Bronchial epithelial cell (primary cell): ENCODE measurements around the gene LILRB5. TPM values are rescaled to one million over a fixed set of nuclear protein-coding genes. Genes with fewer than 3 reads are reported as not detected.
"Not testable (repeated sequence)": the region's sequence is repeated elsewhere in the genome, so short reads cannot be mapped to it uniquely, and the experiment has no call there.

ENCODE experiments used
- DNase-seq: peaks from one replicate; pipeline ENCODE4 v3.0.0-alpha.2; 2010; ENCODE audit warnings: low read depth
- FAIRE-seq: peaks from 2 replicates; lab custom pipeline; 2011; peaks lifted over from hg19 to GRCh38; lab: Jason Lieb, UNC
- H3K27me3 ChIP-seq: 2 replicates; pipeline ENCODE4 v1.5.1; 2011; ENCODE audit warnings: low read length; ENCODE audit not compliant: control insufficient read depth, insufficient read depth
- H3K36me3 ChIP-seq: 2 replicates; pipeline ENCODE4 v1.5.1; 2011; ENCODE audit warnings: low read length; ENCODE audit not compliant: control insufficient read depth, insufficient read depth
- H3K4me3 ChIP-seq: 2 replicates; pipeline ENCODE4 v1.5.1; 2011; ENCODE audit warnings: mild to moderate bottlenecking, low read depth, low read length, control low read depth
- CTCF ChIP-seq: IDR thresholded peaks from 2 replicates; pipeline ENCODE4 v1.5.1; 2011; ENCODE audit warnings: mild to moderate bottlenecking, moderate library complexity, low read length, control low read depth, inconsistent platforms; ENCODE audit not compliant: insufficient read depth, severe bottlenecking
- total RNA-seq: library from RNA; depleted of rRNA; stranded (reverse); fragments of >200 nt; gene quantifications from 2 replicates; pipeline ENCODE4 v1.2.1, GENCODE V29; 2014

LILRB5 gene
- total RNA-seq, 1 donor from 2014 or later: not detected

- TF ChIP-seq CTCF: no peak
- no peak for FAIRE-seq
- Histone ChIP-seq H3K27me3 (no peaks in the 10 kb centered on the region), H3K36me3 (no peaks in the 10 kb centered on the region), H3K4me3 (no peak overlapping the region)
- no peak for DNase-seq
Observed at GRCh38 chr19:54297759-54298305, 40.8 kb upstream of the LILRB5 start.

- no peak for TF ChIP-seq CTCF
- Histone ChIP-seq H3K27me3 (no peaks in the 10 kb centered on the region), H3K36me3 (no peaks in the 10 kb centered on the region), H3K4me3 (no peak overlapping the region)
- FAIRE-seq (no peak), DNase-seq (no peak)
Observed at GRCh38 chr19:54294539-54294938, 37.5 kb upstream of the LILRB5 start.

GRCh38 chr19:54289160-54289559, 32.1 kb upstream of the LILRB5 start:
- peak; percentile 98 for FAIRE-seq

GRCh38 chr19:54287456-54287855, 30.4 kb upstream of the LILRB5 start:
- FAIRE-seq: no peak
- H3K27me3 ChIP-seq: no peaks in the 10 kb centered on the region

More at GRCh38 chr19:54289160-54289559, 32.1 kb upstream of the LILRB5 start:
- H3K4me3 ChIP-seq, H3K27me3 ChIP-seq, H3K36me3 ChIP-seq, DNase-seq: not testable (repeated sequence)

GRCh38 chr19:54286283-54286682, 29.2 kb upstream of the LILRB5 start:
- not testable (repeated sequence) for DNase-seq

More at GRCh38 chr19:54287456-54287855, 30.4 kb upstream of the LILRB5 start:
- DNase-seq: no peak
- Histone ChIP-seq H3K36me3 (no peaks in the 10 kb centered on the region), H3K4me3 (no peak overlapping the region)
- no peak for TF ChIP-seq CTCF

GRCh38 chr19:54285427-54286056, 28.5 kb upstream of the LILRB5 start:
- not testable (repeated sequence) for H3K4me3 ChIP-seq, DNase-seq, H3K27me3 ChIP-seq, H3K36me3 ChIP-seq
- peak; percentile 94 for FAIRE-seq

More at GRCh38 chr19:54286283-54286682, 29.2 kb upstream of the LILRB5 start:
- H3K4me3 ChIP-seq, H3K36me3 ChIP-seq, H3K27me3 ChIP-seq: not testable (repeated sequence)
- peak; percentile 97 for FAIRE-seq

- Histone ChIP-seq H3K36me3 (no peaks in the 10 kb centered on the region), H3K27me3 (no peaks in the 10 kb centered on the region), H3K4me3 (no peak overlapping the region)
- TF ChIP-seq CTCF: no peak
- FAIRE-seq (no peak), DNase-seq (no peak)
Observed at GRCh38 chr19:54282686-54283470, 25.8 kb upstream of the LILRB5 start.

GRCh38 chr19:54281729-54282075, 24.6 kb upstream of the LILRB5 start:
- not testable (repeated sequence) for H3K36me3 ChIP-seq, DNase-seq, H3K4me3 ChIP-seq, H3K27me3 ChIP-seq
- FAIRE-seq: peak; percentile 47
